NCI-H345 (cell line): ENCODE data around the gene GCN1.

ENCODE experiments used
- DNase-seq: peaks from one replicate; lab custom pipeline; 2025; lab: John Stamatoyannopoulos, UW

GCN1 gene

GRCh38 chr12:120229487-120230325 is 35.2 kb upstream of the GCN1 start:
- no peak for DNase-seq

GRCh38 chr12:120229071-120229486 is 34.6 kb upstream of the GCN1 start:
- no peak for DNase-seq

- DNase-seq, result peak; percentile 74
Measured at GRCh38 chr12:120228291-120229070, 34.0 kb upstream of the GCN1 start.

GRCh38 chr12:120228041-120228290 is 33.5 kb upstream of the GCN1 start:
- DNase-seq, result no peak

- peak; percentile 6 for DNase-seq
Measured at GRCh38 chr12:120227233-120228040, 32.9 kb upstream of the GCN1 start.

- no peak for DNase-seq
Measured at GRCh38 chr12:120225852-120226640, 31.5 kb upstream of the GCN1 start.

GRCh38 chr12:120225200-120225558 is 30.7 kb upstream of the GCN1 start:
- DNase-seq, result peak; percentile 41

- DNase-seq, result peak; percentile 81
Measured at GRCh38 chr12:120224304-120225199, 30.0 kb upstream of the GCN1 start.

- DNase-seq, result no peak
Measured at GRCh38 chr12:120223458-120224303, 29.2 kb upstream of the GCN1 start.

- DNase-seq, result no peak
Measured at GRCh38 chr12:120222288-120222832, 27.8 kb upstream of the GCN1 start.

GRCh38 chr12:120221576-120221900 is 27.0 kb upstream of the GCN1 start:
- no peak for DNase-seq

- DNase-seq, result no peak
Measured at GRCh38 chr12:120220838-120221575, 26.5 kb upstream of the GCN1 start.

- DNase-seq, result no peak
Measured at GRCh38 chr12:120218680-120219606, 24.4 kb upstream of the GCN1 start.

GRCh38 chr12:120216742-120217605 is 22.5 kb upstream of the GCN1 start:
- DNase-seq, result no peak

GRCh38 chr12:120215766-120216735 is 21.5 kb upstream of the GCN1 start:
- DNase-seq, result no peak

- no peak for DNase-seq
Measured at GRCh38 chr12:120215357-120215735, 20.8 kb upstream of the GCN1 start.
